Testis (tissue), 2 donors: ENCODE data around the gene DNASE1L3.

ENCODE experiments used
- POLR2A ChIP-seq: fragments of 450-650 bp; IDR thresholded peaks from one replicate; pipeline ENCODE4 v1.6.1; 2017; ENCODE audit warnings: antibody characterized with exemption, mild to moderate bottlenecking, moderate library complexity
- TF ChIP-seq, protein P1 (sequence below), 3 experiments: fragments of 450-650 bp in 2 of 3; fragments of 200-600 bp in 1 of 3; sonication (generic) in 1 of 3; IDR thresholded peaks; one replicate each; pipeline ENCODE4 v1.5.1; 2016 to 2019; ENCODE audit warnings: antibody characterized with exemption in 3 of 3, mild to moderate bottlenecking in 2 of 3, moderate library complexity in 1 of 3

DNA sequence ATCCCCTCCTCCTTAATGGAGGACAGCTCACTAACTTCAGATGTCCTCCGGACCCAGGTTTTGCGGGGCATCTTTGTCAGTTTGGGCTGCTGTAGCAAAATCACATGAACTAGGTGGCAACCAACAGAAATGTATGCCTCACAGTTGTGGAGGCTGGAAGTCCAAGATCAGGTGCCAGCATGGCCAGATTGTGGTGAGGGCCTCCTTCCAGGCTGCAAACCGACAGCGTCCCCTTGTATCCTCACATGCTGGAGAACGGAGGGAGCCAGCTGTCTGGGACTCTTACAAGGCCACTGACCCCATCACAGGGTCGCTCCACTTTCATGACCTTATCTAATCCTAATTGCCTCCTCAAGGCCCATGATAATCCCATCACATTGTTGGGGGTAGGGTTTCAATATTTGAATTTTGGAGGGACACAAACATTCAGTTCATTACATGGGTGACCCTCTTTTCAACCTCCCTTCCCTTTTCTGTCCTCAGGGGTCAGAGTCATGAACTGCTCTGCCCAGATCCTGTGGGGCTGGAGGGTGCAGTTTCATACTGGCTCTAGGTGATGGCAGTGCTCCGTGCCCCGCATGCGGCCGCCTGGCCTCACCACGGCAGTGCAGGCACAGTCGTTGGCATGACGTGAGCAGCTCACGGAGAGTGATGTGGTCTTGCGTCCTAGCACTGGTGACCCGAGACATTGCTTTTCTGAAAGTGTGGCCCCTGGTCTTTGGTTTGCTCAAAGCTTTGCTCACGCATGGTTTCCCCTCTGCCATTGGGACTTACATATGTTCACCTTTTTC is 58.4 kb downstream of the DNASE1L3 start:
- TF ChIP-seq, protein P1, sequence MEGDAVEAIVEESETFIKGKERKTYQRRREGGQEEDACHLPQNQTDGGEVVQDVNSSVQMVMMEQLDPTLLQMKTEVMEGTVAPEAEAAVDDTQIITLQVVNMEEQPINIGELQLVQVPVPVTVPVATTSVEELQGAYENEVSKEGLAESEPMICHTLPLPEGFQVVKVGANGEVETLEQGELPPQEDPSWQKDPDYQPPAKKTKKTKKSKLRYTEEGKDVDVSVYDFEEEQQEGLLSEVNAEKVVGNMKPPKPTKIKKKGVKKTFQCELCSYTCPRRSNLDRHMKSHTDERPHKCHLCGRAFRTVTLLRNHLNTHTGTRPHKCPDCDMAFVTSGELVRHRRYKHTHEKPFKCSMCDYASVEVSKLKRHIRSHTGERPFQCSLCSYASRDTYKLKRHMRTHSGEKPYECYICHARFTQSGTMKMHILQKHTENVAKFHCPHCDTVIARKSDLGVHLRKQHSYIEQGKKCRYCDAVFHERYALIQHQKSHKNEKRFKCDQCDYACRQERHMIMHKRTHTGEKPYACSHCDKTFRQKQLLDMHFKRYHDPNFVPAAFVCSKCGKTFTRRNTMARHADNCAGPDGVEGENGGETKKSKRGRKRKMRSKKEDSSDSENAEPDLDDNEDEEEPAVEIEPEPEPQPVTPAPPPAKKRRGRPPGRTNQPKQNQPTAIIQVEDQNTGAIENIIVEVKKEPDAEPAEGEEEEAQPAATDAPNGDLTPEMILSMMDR (IDR thresholded peaks at IDR 0.05), result no peak
- TF ChIP-seq POLR2A, result no peak
